ENCODE results near the gene NT5C2. TPM values are rescaled to one million over a fixed set of nuclear protein-coding genes. Genes with fewer than 3 reads are reported as not detected.

The NT5C2 gene
- total RNA-seq, result 10 to 100 TPM; 33.5 to 53.2 (median 35.3) TPM

DNA sequence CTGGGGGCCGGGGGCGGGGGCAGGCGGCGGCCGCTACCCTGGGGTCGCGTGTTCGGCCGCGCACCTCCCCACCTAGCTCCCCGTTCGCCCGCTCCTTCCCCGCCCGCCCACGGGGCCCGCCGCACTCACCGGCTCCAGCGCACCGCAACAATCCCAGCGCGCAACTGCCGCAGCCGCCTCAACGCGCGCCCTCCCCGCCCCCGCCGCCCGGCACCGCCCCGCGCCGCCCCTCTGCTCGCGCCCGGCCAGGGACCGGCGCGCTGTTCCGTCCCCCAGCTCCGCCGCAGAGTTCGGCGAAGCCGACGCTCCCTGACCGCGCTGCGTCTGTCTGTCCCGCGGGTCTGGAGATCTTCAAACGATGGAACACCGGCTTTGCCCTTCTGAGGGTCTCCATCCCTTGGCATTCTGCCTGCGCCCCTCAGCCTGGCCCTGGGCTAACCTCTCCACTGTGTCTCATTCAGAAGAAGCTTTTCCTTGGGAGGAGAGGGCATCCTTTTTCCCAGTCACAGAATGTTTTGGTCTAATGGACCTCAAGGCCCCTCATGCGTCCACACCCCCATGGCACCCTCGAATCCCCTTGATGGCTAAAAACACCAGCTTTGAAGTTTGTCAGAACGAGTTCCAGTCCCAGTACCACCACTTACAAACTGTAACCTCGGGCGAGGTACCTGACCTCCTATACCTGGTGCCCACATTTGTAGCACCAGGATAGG, at the start of gene NT5C2:
Gene NT5C2, minus strand, starts transcription at position 166 of the 713 bp plus-strand sequence. CDS start 18,314 bp downstream, outside the sequence.
- in situ Hi-C loops (cut with MboI; ENCODE audit: low sequenced_read_pairs in 4 of 4), result loop anchor here in 1 of 4 donors (5.0 kb wide), 1 partner anchor 71 kb away; no protein-coding TSS in a partner anchor
- no peaks in the 10 kb centered on the region for H3K36me3 ChIP-seq
- no peaks in the 10 kb centered on the region for H3K27me3 ChIP-seq
- peak within 1 kb of the TSS; percentile 80 to 99 (median 89) for H3K4me3 ChIP-seq
- intact Hi-C loops (cut with DNase I; ENCODE audit: low total_unique reads), result loop anchor here (1.0 to 2.0 kb wide), 5 partner anchors 35 to 274 kb away; partner anchors contain the start of gene CNNM2
- ATAC-seq (peak; percentile 70 to 75), DNase-seq (peak; percentile 73 to 80)
- H3K9me3 ChIP-seq, result no peaks in the 10 kb centered on the region
- H3K27ac ChIP-seq, result peak within 1 kb of the TSS; percentile 96 to 99 (median 98)
- H3K4me1 ChIP-seq, result peaks cover 58 to 60% of the 10 kb centered on the region in 2 donors
- TF ChIP-seq POLR2A (IDR thresholded peaks at IDR 0.05), result peak; percentile 80 to 83
- TF ChIP-seq, protein P1, sequence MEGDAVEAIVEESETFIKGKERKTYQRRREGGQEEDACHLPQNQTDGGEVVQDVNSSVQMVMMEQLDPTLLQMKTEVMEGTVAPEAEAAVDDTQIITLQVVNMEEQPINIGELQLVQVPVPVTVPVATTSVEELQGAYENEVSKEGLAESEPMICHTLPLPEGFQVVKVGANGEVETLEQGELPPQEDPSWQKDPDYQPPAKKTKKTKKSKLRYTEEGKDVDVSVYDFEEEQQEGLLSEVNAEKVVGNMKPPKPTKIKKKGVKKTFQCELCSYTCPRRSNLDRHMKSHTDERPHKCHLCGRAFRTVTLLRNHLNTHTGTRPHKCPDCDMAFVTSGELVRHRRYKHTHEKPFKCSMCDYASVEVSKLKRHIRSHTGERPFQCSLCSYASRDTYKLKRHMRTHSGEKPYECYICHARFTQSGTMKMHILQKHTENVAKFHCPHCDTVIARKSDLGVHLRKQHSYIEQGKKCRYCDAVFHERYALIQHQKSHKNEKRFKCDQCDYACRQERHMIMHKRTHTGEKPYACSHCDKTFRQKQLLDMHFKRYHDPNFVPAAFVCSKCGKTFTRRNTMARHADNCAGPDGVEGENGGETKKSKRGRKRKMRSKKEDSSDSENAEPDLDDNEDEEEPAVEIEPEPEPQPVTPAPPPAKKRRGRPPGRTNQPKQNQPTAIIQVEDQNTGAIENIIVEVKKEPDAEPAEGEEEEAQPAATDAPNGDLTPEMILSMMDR (IDR thresholded peaks at IDR 0.05 in 4 of 5, conservative IDR thresholded peaks at IDR 0.05 in 1 of 5), result peak in 1 of 5 experiments; percentile 13

DNA sequence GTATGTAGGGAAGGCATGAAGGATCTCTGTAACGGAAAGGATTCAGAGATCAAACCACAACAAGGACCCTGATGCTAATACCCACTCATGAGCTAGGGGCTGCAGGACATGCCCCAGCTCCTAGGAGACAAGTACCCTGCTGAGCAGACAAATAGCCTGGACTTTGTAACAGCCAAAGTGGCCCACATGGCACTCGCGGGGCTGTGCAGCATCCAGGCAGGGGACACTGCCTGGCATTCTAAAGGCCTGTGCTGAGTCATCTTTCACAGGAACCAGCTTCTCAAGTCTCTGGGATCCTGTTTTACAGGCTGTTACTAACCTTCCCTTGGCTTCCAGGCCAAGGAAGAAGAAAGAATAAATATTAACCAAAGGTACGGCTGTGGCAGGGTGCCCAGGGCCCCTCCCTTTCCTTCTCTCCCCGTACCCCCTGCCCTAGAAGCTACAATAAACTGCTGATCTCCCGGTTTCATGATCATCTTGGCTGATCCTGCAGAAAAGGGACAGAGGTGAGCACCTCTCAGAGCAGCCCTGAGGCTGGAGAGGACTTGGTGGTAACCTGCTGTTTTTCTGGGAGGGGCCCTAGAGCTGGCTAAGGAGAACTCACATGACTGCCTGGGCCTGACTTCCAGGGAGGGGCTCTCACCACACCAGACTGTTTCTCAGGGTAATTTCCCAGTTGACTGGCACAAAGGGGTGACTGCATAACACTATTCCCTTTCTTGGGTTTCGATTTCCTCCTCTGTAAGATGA, 48.4 kb upstream of the NT5C2 start:
- intact Hi-C loops (cut with DNase I; ENCODE audit: low total_unique reads), result loop anchor here (5.0 kb wide), 2 partner anchors 129 to 529 kb away; partner anchors contain the start of genes ARL3 and SFXN2
- Histone ChIP-seq H3K36me3 (no peaks in the 10 kb centered on the region), H3K4me1 (peaks cover 19 to 25% of the 10 kb centered on the region in 2 donors), H3K9me3 (no peaks in the 10 kb centered on the region), H3K4me3 (peak overlapping the region in 2 of 4 donors; percentile 6 to 17), H3K27ac (peak overlapping the region; percentile 84 to 93 (median 88)), H3K27me3 (no peaks in the 10 kb centered on the region)
- DNase-seq (peak; percentile 37 to 71), ATAC-seq (peak; percentile 86)
- TF ChIP-seq POLR2A (IDR thresholded peaks at IDR 0.05), result peak in 1 of 2 donors; percentile 16
- TF ChIP-seq, protein P1 (IDR thresholded peaks at IDR 0.05 in 4 of 5, conservative IDR thresholded peaks at IDR 0.05 in 1 of 5), result no peak
- in situ Hi-C loops (cut with MboI; ENCODE audit: low sequenced_read_pairs in 4 of 4), result loop anchor here (5.0 to 25.0 kb wide), 5 partner anchors 129 to 517 kb away; partner anchors contain the start of genes CNNM2 (in 4 of the 4) and WBP1L (in 2 of the 4)

DNA sequence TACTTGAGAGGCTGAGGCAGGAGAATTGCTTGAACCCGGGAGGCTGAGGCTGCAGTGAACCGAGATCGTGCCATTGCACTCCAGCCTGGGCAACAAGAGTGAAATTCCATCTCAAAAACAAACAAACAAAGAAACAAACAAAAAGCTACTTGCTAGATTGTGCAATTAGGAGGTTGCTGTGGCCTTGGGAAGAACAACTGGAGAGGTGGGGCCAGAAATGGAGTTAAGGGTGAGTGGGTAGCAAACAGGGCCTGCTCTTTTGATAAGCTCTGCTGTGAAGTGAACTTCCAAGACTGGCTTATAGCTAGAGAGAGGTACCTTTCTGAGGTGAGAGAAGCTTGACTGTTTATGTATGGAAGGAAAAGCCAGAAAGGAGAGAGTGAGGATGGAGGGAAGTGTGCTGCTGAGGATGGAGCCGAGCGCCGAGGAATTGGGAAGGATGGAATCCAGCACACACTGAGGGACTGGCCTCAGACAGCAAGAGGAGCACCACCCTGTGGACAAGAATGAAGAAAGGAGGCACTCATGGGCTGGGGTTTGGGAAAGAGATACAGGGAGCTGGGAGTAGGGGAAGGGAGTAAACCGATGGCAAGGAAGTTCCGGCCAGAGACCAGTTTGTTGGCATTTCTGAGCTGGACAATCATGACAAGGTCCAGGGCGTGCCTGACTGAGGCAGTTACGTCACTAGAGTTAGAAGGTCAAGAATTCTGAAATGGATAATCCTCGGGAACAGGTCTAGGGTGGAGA, 45.6 kb upstream of the NT5C2 start:
- Histone ChIP-seq H3K9me3 (no peaks in the 10 kb centered on the region), H3K27me3 (no peaks in the 10 kb centered on the region), H3K27ac (no peak overlapping the region), H3K36me3 (no peaks in the 10 kb centered on the region), H3K4me3 (no peak overlapping the region), H3K4me1 (peaks cover 19 to 25% of the 10 kb centered on the region in 2 donors)
- ATAC-seq (no peak), DNase-seq (peak in 1 of 2 donors; percentile 38)
- in situ Hi-C loops (cut with MboI; ENCODE audit: low sequenced_read_pairs in 4 of 4) (loop anchor here in 3 of 4 donors (25.0 kb wide), 2 partner anchors 126 to 501 kb away; partner anchors contain the start of gene WBP1L (in 2 of the 3)), intact Hi-C loops (cut with DNase I; ENCODE audit: low total_unique reads) (no loop called here)
- no peak for TF ChIP-seq POLR2A (IDR thresholded peaks at IDR 0.05)
- TF ChIP-seq, protein P1 (IDR thresholded peaks at IDR 0.05 in 4 of 5, conservative IDR thresholded peaks at IDR 0.05 in 1 of 5), result peak in 1 of 5 experiments; percentile 24

DNA sequence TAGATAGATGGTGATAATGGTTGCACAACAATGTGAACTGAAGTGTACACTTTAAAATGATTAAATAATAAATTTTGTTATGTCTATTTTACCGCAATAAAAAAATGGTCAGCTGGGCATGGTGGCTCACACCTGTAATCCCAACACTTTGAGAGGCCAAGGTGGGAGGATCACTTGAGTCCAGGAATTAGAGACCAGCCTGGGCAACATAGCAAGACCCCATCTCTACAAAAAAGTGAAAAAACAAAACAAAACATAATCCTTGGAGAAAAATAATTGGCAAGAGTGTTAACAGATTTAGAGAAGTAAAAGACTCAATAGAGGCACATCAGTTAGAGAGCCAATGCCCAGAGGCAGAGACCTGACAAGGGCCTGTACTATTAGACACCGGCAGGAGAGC, 42.7 kb upstream of the NT5C2 start:
- ATAC-seq, result no peak
- in situ Hi-C loops (cut with MboI; ENCODE audit: low sequenced_read_pairs in 4 of 4), result loop anchor here in 3 of 4 donors (25.0 kb wide), 2 partner anchors 123 to 498 kb away; partner anchors contain the start of gene WBP1L (in 2 of the 3)
- no peaks in the 10 kb centered on the region for H3K9me3 ChIP-seq
- H3K27me3 ChIP-seq, result no peaks in the 10 kb centered on the region
- H3K4me3 ChIP-seq, result no peak overlapping the region
- H3K27ac ChIP-seq, result no peak overlapping the region
- no peak for DNase-seq
- no peak for TF ChIP-seq POLR2A (IDR thresholded peaks at IDR 0.05)
- TF ChIP-seq, protein P1 (IDR thresholded peaks at IDR 0.05 in 4 of 5, conservative IDR thresholded peaks at IDR 0.05 in 1 of 5), result no peak
- intact Hi-C loops (cut with DNase I; ENCODE audit: low total_unique reads), result no loop called here
- H3K4me1 ChIP-seq, result peaks cover 18% of the 10 kb centered on the region in 2 donors
- H3K36me3 ChIP-seq, result no peaks in the 10 kb centered on the region
